Measurements from ENCODE around the gene RGP1.

The RGP1 gene

GRCh38 chr9:35740243-35740642, 8.8 kb upstream of the RGP1 start:
- Histone ChIP-seq H2BK120ac (ENCODE audit: low read depth, low read length) (no peak overlapping the region), H3K27ac (ENCODE audit: low read depth, low read length) (no peak overlapping the region), H3K4me3 (ENCODE audit: low read length) (no peak overlapping the region), H2AK5ac (ENCODE audit: low read length) (no peak overlapping the region), H3K23ac (ENCODE audit: low read length) (no peak overlapping the region), H3K56ac (ENCODE audit: low read length) (no peak overlapping the region), H4K8ac (ENCODE audit: low read depth, low read length) (no peak overlapping the region), H3K36me3 (ENCODE audit: control insufficient read depth, insufficient read depth, low read length) (peaks cover 34% of the 10 kb centered on the region), H3K27me3 (ENCODE audit: insufficient read depth, low read length, poor library complexity) (no peaks in the 10 kb centered on the region), H3K79me1 (ENCODE audit: low read length) (peaks cover 8% of the 10 kb centered on the region), H3K9ac (ENCODE audit: low read length) (no peak overlapping the region), H2BK5ac (ENCODE audit: low read length) (no peak overlapping the region), H3K79me2 (ENCODE audit: control insufficient read depth, insufficient read depth, low read length) (peaks cover 2% of the 10 kb centered on the region), H3K4me1 (ENCODE audit: control insufficient read depth, low read depth, low read length) (no peaks in the 10 kb centered on the region), H3K4ac (ENCODE audit: low read depth, low read length) (no peak overlapping the region), H4K5ac (ENCODE audit: low read length) (no peak overlapping the region), H3K18ac (ENCODE audit: low read length) (no peak overlapping the region), H3K4me2 (ENCODE audit: low read length) (no peak overlapping the region), H2BK15ac (replicated peaks; ENCODE audit: low read depth) (no peak overlapping the region)
- no CpG with 5 or more reads among the region's 6 CpGs for WGBS (ENCODE audit: extremely low coverage, insufficient coverage, low lambda C conversion rate)
- no peak for DNase-seq

GRCh38 chr9:35741740-35742139, 7.3 kb upstream of the RGP1 start:
- Histone ChIP-seq H3K4ac (ENCODE audit: low read depth, low read length) (no peak overlapping the region), H3K27ac (ENCODE audit: low read depth, low read length) (no peak overlapping the region), H3K9ac (ENCODE audit: low read length) (no peak overlapping the region), H3K79me1 (ENCODE audit: low read length) (peaks cover 15% of the 10 kb centered on the region), H3K36me3 (ENCODE audit: control insufficient read depth, insufficient read depth, low read length) (peaks cover 34% of the 10 kb centered on the region), H3K23ac (ENCODE audit: low read length) (no peak overlapping the region), H3K18ac (ENCODE audit: low read length) (no peak overlapping the region), H4K5ac (ENCODE audit: low read length) (no peak overlapping the region), H4K8ac (ENCODE audit: low read depth, low read length) (no peak overlapping the region), H3K79me2 (ENCODE audit: control insufficient read depth, insufficient read depth, low read length) (peaks cover 12% of the 10 kb centered on the region), H2BK5ac (ENCODE audit: low read length) (no peak overlapping the region), H3K4me3 (ENCODE audit: low read length) (no peak overlapping the region), H3K56ac (ENCODE audit: low read length) (no peak overlapping the region), H2BK120ac (ENCODE audit: low read depth, low read length) (no peak overlapping the region), H2BK15ac (replicated peaks; ENCODE audit: low read depth) (no peak overlapping the region), H3K4me1 (ENCODE audit: control insufficient read depth, low read depth, low read length) (peaks cover 2% of the 10 kb centered on the region), H2AK5ac (ENCODE audit: low read length) (no peak overlapping the region), H3K4me2 (ENCODE audit: low read length) (no peak overlapping the region), H3K27me3 (ENCODE audit: insufficient read depth, low read length, poor library complexity) (no peaks in the 10 kb centered on the region)
- no CpG with 5 or more reads among the region's 7 CpGs for WGBS (ENCODE audit: extremely low coverage, insufficient coverage, low lambda C conversion rate)
- DNase-seq = no peak

- Histone ChIP-seq H3K36me3 (ENCODE audit: control insufficient read depth, insufficient read depth, low read length) (peaks cover 27% of the 10 kb centered on the region), H4K8ac (ENCODE audit: low read depth, low read length) (no peak overlapping the region)
Observed at GRCh38 chr9:35743452-35743851, 5.6 kb upstream of the RGP1 start.

GRCh38 chr9:35743880-35744518, 5.1 kb upstream of the RGP1 start:
- H3K27ac ChIP-seq (ENCODE audit: low read depth, low read length) = no peak overlapping the region
- no peaks in the 10 kb centered on the region for H3K27me3 ChIP-seq (ENCODE audit: insufficient read depth, low read length, poor library complexity)
- no peak overlapping the region for H2BK15ac ChIP-seq (replicated peaks; ENCODE audit: low read depth)
- no peak overlapping the region for H3K18ac ChIP-seq (ENCODE audit: low read length)
- peaks cover 12% of the 10 kb centered on the region for H3K4me1 ChIP-seq (ENCODE audit: control insufficient read depth, low read depth, low read length)
- no peak overlapping the region for H4K5ac ChIP-seq (ENCODE audit: low read length)
- H2BK120ac ChIP-seq (ENCODE audit: low read depth, low read length) = no peak overlapping the region
- H2AK5ac ChIP-seq (ENCODE audit: low read length) = no peak overlapping the region
- WGBS (ENCODE audit: extremely low coverage, insufficient coverage, low lambda C conversion rate) = no CpG with 5 or more reads among the region's 8 CpGs
- H3K4me3 ChIP-seq (ENCODE audit: low read length) = no peak overlapping the region
- no peak overlapping the region for H3K4me2 ChIP-seq (ENCODE audit: low read length)
- H3K56ac ChIP-seq (ENCODE audit: low read length) = no peak overlapping the region
- H3K36me3 ChIP-seq (ENCODE audit: control insufficient read depth, insufficient read depth, low read length) = peaks cover 22% of the 10 kb centered on the region
- no peak overlapping the region for H4K8ac ChIP-seq (ENCODE audit: low read depth, low read length)
- no peak for DNase-seq
- H3K79me1 ChIP-seq (ENCODE audit: low read length) = peaks cover 24% of the 10 kb centered on the region
- no peak overlapping the region for H3K9ac ChIP-seq (ENCODE audit: low read length)
- H3K23ac ChIP-seq (ENCODE audit: low read length) = no peak overlapping the region
- H3K79me2 ChIP-seq (ENCODE audit: control insufficient read depth, insufficient read depth, low read length) = peaks cover 31% of the 10 kb centered on the region
- no peak overlapping the region for H2BK5ac ChIP-seq (ENCODE audit: low read length)
- H3K4ac ChIP-seq (ENCODE audit: low read depth, low read length) = no peak overlapping the region

More at GRCh38 chr9:35743452-35743851, 5.6 kb upstream of the RGP1 start:
- Histone ChIP-seq H3K4me3 (ENCODE audit: low read length) (no peak overlapping the region), H3K79me1 (ENCODE audit: low read length) (peaks cover 24% of the 10 kb centered on the region), H3K27me3 (ENCODE audit: insufficient read depth, low read length, poor library complexity) (no peaks in the 10 kb centered on the region), H3K23ac (ENCODE audit: low read length) (no peak overlapping the region), H3K4me2 (ENCODE audit: low read length) (no peak overlapping the region), H3K4me1 (ENCODE audit: control insufficient read depth, low read depth, low read length) (peaks cover 12% of the 10 kb centered on the region), H2BK120ac (ENCODE audit: low read depth, low read length) (no peak overlapping the region), H2BK15ac (replicated peaks; ENCODE audit: low read depth) (no peak overlapping the region), H3K79me2 (ENCODE audit: control insufficient read depth, insufficient read depth, low read length) (peaks cover 29% of the 10 kb centered on the region), H3K18ac (ENCODE audit: low read length) (no peak overlapping the region), H4K5ac (ENCODE audit: low read length) (no peak overlapping the region), H2BK5ac (ENCODE audit: low read length) (no peak overlapping the region), H3K4ac (ENCODE audit: low read depth, low read length) (no peak overlapping the region), H2AK5ac (ENCODE audit: low read length) (no peak overlapping the region), H3K9ac (ENCODE audit: low read length) (no peak overlapping the region), H3K56ac (ENCODE audit: low read length) (no peak overlapping the region), H3K27ac (ENCODE audit: low read depth, low read length) (no peak overlapping the region)
- no peak for DNase-seq
- no CpG with 5 or more reads among the region's 2 CpGs for WGBS (ENCODE audit: extremely low coverage, insufficient coverage, low lambda C conversion rate)

GRCh38 chr9:35745569-35745968, 3.5 kb upstream of the RGP1 start:
- no peak overlapping the region for H3K27ac ChIP-seq (ENCODE audit: low read depth, low read length)
- no peak overlapping the region for H2BK120ac ChIP-seq (ENCODE audit: low read depth, low read length)
- H3K4me1 ChIP-seq (ENCODE audit: control insufficient read depth, low read depth, low read length) = peaks cover 15% of the 10 kb centered on the region
- H3K27me3 ChIP-seq (ENCODE audit: insufficient read depth, low read length, poor library complexity) = no peaks in the 10 kb centered on the region
- peaks cover 31% of the 10 kb centered on the region for H3K79me2 ChIP-seq (ENCODE audit: control insufficient read depth, insufficient read depth, low read length)
- no peak overlapping the region for H3K18ac ChIP-seq (ENCODE audit: low read length)
- no peak overlapping the region for H2AK5ac ChIP-seq (ENCODE audit: low read length)
- H3K23ac ChIP-seq (ENCODE audit: low read length) = no peak overlapping the region
- peaks cover 28% of the 10 kb centered on the region for H3K79me1 ChIP-seq (ENCODE audit: low read length)
- H2BK15ac ChIP-seq (replicated peaks; ENCODE audit: low read depth) = no peak overlapping the region
- H3K4me2 ChIP-seq (ENCODE audit: low read length) = no peak overlapping the region
- H4K8ac ChIP-seq (ENCODE audit: low read depth, low read length) = no peak overlapping the region
- no peak overlapping the region for H4K5ac ChIP-seq (ENCODE audit: low read length)
- no CpG with 5 or more reads among the region's 1 CpG for WGBS (ENCODE audit: extremely low coverage, insufficient coverage, low lambda C conversion rate)
- H3K36me3 ChIP-seq (ENCODE audit: control insufficient read depth, insufficient read depth, low read length) = peaks cover 16% of the 10 kb centered on the region
- no peak for DNase-seq
- no peak overlapping the region for H3K4me3 ChIP-seq (ENCODE audit: low read length)
- H3K9ac ChIP-seq (ENCODE audit: low read length) = no peak overlapping the region
- no peak overlapping the region for H3K56ac ChIP-seq (ENCODE audit: low read length)
- no peak overlapping the region for H3K4ac ChIP-seq (ENCODE audit: low read depth, low read length)
- H2BK5ac ChIP-seq (ENCODE audit: low read length) = no peak overlapping the region

GRCh38 chr9:35746583-35746982, 2.5 kb upstream of the RGP1 start:
- peaks cover 31% of the 10 kb centered on the region for H3K79me2 ChIP-seq (ENCODE audit: control insufficient read depth, insufficient read depth, low read length)
- no peak overlapping the region for H2BK120ac ChIP-seq (ENCODE audit: low read depth, low read length)
- H2BK5ac ChIP-seq (ENCODE audit: low read length) = no peak overlapping the region
- no CpG with 5 or more reads among the region's 3 CpGs for WGBS (ENCODE audit: extremely low coverage, insufficient coverage, low lambda C conversion rate)
- H4K8ac ChIP-seq (ENCODE audit: low read depth, low read length) = no peak overlapping the region
- no peak overlapping the region for H3K18ac ChIP-seq (ENCODE audit: low read length)
- no peak overlapping the region for H3K27ac ChIP-seq (ENCODE audit: low read depth, low read length)
- H3K4ac ChIP-seq (ENCODE audit: low read depth, low read length) = no peak overlapping the region
- H2AK5ac ChIP-seq (ENCODE audit: low read length) = no peak overlapping the region
- peaks cover 16% of the 10 kb centered on the region for H3K36me3 ChIP-seq (ENCODE audit: control insufficient read depth, insufficient read depth, low read length)
- H3K9ac ChIP-seq (ENCODE audit: low read length) = peak overlapping the region; percentile 83
- peak overlapping the region; percentile 31 for H3K56ac ChIP-seq (ENCODE audit: low read length)
- H3K4me1 ChIP-seq (ENCODE audit: control insufficient read depth, low read depth, low read length) = peaks cover 15% of the 10 kb centered on the region
- H3K79me1 ChIP-seq (ENCODE audit: low read length) = peaks cover 28% of the 10 kb centered on the region
- H3K27me3 ChIP-seq (ENCODE audit: insufficient read depth, low read length, poor library complexity) = no peaks in the 10 kb centered on the region
- H3K4me2 ChIP-seq (ENCODE audit: low read length) = peak overlapping the region; percentile 59
- no peak overlapping the region for H3K4me3 ChIP-seq (ENCODE audit: low read length)
- no peak overlapping the region for H3K23ac ChIP-seq (ENCODE audit: low read length)
- H4K5ac ChIP-seq (ENCODE audit: low read length) = no peak overlapping the region
- no peak overlapping the region for H2BK15ac ChIP-seq (replicated peaks; ENCODE audit: low read depth)
- no peak for DNase-seq
